SU-DHL-6 (cell line): ENCODE data around the gene KIF3C.

ENCODE experiments used
- EZH2phosphoT487 ChIP-seq: fragments of 200-600 bp; sonication (generic), shearing (Covaris generic); conservative IDR thresholded peaks from 2 replicates; pipeline ENCODE4 v1.6.1; 2018; ENCODE audit warnings: mild to moderate bottlenecking, antibody characterized with exemption, low read length, moderate library complexity, mixed read lengths
- TF ChIP-seq, protein P1 (sequence below): fragments of 200-600 bp; sonication (generic); IDR thresholded peaks from one replicate; pipeline ENCODE4 v1.5.1; 2017; ENCODE audit warnings: antibody characterized with exemption, mild to moderate bottlenecking, low read length, moderate library complexity; ENCODE audit not compliant: insufficient read depth, poor library complexity, severe bottlenecking

DNA sequence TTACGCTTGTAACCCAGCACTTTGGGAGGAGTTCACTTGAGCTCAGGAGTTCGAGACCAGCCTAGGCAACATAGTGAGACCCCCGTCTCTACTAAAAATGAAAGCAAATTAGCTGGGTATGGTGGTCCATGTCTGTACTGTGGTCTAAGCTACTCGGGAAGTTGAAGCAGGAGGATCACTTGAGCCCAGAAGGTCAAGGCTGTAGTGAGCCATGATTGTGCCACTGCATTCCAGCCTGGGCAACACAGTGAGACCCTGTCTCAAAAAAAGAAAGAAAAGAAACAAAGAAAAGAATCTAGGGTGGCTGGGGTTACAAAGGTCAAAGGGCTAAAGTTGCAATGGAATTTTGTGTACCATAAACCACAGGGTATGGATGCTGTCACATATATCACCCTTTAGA lies 41.3 kb downstream of the KIF3C start:
- TF ChIP-seq, protein P1, sequence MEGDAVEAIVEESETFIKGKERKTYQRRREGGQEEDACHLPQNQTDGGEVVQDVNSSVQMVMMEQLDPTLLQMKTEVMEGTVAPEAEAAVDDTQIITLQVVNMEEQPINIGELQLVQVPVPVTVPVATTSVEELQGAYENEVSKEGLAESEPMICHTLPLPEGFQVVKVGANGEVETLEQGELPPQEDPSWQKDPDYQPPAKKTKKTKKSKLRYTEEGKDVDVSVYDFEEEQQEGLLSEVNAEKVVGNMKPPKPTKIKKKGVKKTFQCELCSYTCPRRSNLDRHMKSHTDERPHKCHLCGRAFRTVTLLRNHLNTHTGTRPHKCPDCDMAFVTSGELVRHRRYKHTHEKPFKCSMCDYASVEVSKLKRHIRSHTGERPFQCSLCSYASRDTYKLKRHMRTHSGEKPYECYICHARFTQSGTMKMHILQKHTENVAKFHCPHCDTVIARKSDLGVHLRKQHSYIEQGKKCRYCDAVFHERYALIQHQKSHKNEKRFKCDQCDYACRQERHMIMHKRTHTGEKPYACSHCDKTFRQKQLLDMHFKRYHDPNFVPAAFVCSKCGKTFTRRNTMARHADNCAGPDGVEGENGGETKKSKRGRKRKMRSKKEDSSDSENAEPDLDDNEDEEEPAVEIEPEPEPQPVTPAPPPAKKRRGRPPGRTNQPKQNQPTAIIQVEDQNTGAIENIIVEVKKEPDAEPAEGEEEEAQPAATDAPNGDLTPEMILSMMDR, result no peak
- no peak for TF ChIP-seq EZH2phosphoT487
